Keratinocyte (primary cell): ENCODE measurements around the gene ASB14.

Experiments
- EZH2 ChIP-seq: IDR thresholded peaks from one replicate; pipeline ENCODE4 v1.6.1; 2012; ENCODE audit warnings: inconsistent platforms, mild to moderate bottlenecking, low read length, moderate library complexity
- TF ChIP-seq, protein P1 (sequence below), 3 experiments: IDR thresholded peaks in 1 of 3; conservative IDR thresholded peaks in 1 of 3; optimal IDR thresholded peaks in 1 of 3; 2 replicates in 2 of 3; 3 replicates in 1 of 3; pipeline versions ENCODE3 to v1.5.1; 2011; ENCODE audit warnings: low read length in 3 of 3, mild to moderate bottlenecking in 3 of 3, moderate library complexity in 2 of 3, control low read depth in 1 of 3, inconsistent platforms in 1 of 3; ENCODE audit not compliant: insufficient read depth in 2 of 3; ENCODE audit errors: extremely low read depth in 1 of 3

DNA sequence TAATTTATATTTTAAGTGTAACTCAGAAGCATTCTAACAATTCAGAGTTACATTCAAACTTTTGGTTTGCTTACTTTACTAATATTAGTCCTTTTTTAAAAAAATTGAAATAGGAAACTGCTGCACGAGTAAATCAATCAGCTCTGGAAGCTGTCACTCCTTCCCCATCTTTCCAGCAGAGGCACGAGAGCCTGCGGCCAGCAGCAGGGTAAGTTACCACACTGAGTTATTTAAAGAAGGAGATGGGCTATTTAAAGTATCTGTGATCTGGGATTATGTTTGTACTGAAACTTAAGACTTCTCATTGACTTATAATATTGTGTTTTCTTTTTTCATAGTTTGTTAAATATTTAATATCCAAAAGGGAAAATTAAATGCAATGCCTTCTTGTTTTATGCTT lies 35.6 kb downstream of the ASB14 start:
- TF ChIP-seq, protein P1, sequence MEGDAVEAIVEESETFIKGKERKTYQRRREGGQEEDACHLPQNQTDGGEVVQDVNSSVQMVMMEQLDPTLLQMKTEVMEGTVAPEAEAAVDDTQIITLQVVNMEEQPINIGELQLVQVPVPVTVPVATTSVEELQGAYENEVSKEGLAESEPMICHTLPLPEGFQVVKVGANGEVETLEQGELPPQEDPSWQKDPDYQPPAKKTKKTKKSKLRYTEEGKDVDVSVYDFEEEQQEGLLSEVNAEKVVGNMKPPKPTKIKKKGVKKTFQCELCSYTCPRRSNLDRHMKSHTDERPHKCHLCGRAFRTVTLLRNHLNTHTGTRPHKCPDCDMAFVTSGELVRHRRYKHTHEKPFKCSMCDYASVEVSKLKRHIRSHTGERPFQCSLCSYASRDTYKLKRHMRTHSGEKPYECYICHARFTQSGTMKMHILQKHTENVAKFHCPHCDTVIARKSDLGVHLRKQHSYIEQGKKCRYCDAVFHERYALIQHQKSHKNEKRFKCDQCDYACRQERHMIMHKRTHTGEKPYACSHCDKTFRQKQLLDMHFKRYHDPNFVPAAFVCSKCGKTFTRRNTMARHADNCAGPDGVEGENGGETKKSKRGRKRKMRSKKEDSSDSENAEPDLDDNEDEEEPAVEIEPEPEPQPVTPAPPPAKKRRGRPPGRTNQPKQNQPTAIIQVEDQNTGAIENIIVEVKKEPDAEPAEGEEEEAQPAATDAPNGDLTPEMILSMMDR (optimal IDR thresholded peaks at IDR 0.05 in 1 of 3, IDR thresholded peaks at IDR 0.05 in 1 of 3, conservative IDR thresholded peaks at IDR 0.05 in 1 of 3; ENCODE audit: extremely low read depth in 1 of 3, insufficient read depth in 2 of 3, low read length in 3 of 3) = no peak
- no peak for TF ChIP-seq EZH2
